ENCODE results near the gene IQSEC3. TPM values are rescaled to one million over a fixed set of nuclear protein-coding genes. Genes with fewer than 3 reads are reported as not detected.

The IQSEC3 gene
- total RNA-seq, 1 experiment from 2014 or later = not detected

GRCh38 chr12:197911-198695 lies 131.5 kb downstream of the IQSEC3 start:
- POLR2A ChIA-PET = no interaction called here
- Histone ChIP-seq H3K4me3 (ENCODE audit: low read depth in 2 of 2, low read length in 2 of 2) (no peak overlapping the region), H3K36me3 (ENCODE audit: control insufficient read depth, insufficient read depth, low read length) (no peaks in the 10 kb centered on the region), H3K4me1 (ENCODE audit: control insufficient read depth, insufficient read depth, low read length) (no peaks in the 10 kb centered on the region), H3K9me3 (ENCODE audit: control insufficient read depth, insufficient read depth, low read depth, low read length) (no peaks in the 10 kb centered on the region), H3K27ac (ENCODE audit: low read length) (no peak overlapping the region), H3K27me3 (ENCODE audit: control insufficient read depth, insufficient read depth, low read length) (no peaks in the 10 kb centered on the region)
- TF ChIP-seq SIN3A (IDR thresholded peaks at IDR 0.05; ENCODE audit: borderline replicate concordance, insufficient read depth, low read depth, low read length) = no peak
- no peak for TF ChIP-seq TCF7L2 (IDR thresholded peaks at IDR 0.05; ENCODE audit: low read depth, low read length)
- no peak for TF ChIP-seq POLR2AphosphoS5 (IDR thresholded peaks at IDR 0.05; ENCODE audit: low read depth, low read length)
- no peak for TF ChIP-seq REST (IDR thresholded peaks at IDR 0.05; ENCODE audit: insufficient read depth in 1 of 2, low read depth in 2 of 2, low read length in 1 of 2)
- TF ChIP-seq CTCF (IDR thresholded peaks at IDR 0.05) = no peak
- ATAC-seq = no peak
- DNase-seq (ENCODE audit: low read depth, low spot score) = no peak
- CTCF ChIA-PET = no interaction called here
- in situ Hi-C loops (cut with HindIII; ENCODE audit: low pct_unique_long_range_greater_than_20kb, low sequenced_read_pairs) = no loop called here
- intact Hi-C loops (cut with micrococcal nuclease; ENCODE audit: unreplicated experiment) = no loop called here
- BruUV-seq (replicated peaks) = no TSS peak

- H3K27ac ChIP-seq (ENCODE audit: low read length) = no peak overlapping the region
- H3K36me3 ChIP-seq (ENCODE audit: control insufficient read depth, insufficient read depth, low read length) = no peaks in the 10 kb centered on the region
- no peaks in the 10 kb centered on the region for H3K27me3 ChIP-seq (ENCODE audit: control insufficient read depth, insufficient read depth, low read length)
- intact Hi-C loops (cut with micrococcal nuclease; ENCODE audit: unreplicated experiment) (no loop called here), in situ Hi-C loops (cut with HindIII; ENCODE audit: low pct_unique_long_range_greater_than_20kb, low sequenced_read_pairs) (no loop called here)
- ATAC-seq (no peak), DNase-seq (ENCODE audit: low read depth, low spot score) (no peak)
- TF ChIP-seq REST (IDR thresholded peaks at IDR 0.05; ENCODE audit: insufficient read depth in 1 of 2, low read depth in 2 of 2, low read length in 1 of 2) = no peak
- TF ChIP-seq SIN3A (IDR thresholded peaks at IDR 0.05; ENCODE audit: borderline replicate concordance, insufficient read depth, low read depth, low read length) = no peak
- no peak for TF ChIP-seq TCF7L2 (IDR thresholded peaks at IDR 0.05; ENCODE audit: low read depth, low read length)
- TF ChIP-seq POLR2AphosphoS5 (IDR thresholded peaks at IDR 0.05; ENCODE audit: low read depth, low read length) = no peak
- no peak for TF ChIP-seq CTCF (IDR thresholded peaks at IDR 0.05)
- H3K9me3 ChIP-seq (ENCODE audit: control insufficient read depth, insufficient read depth, low read depth, low read length) = no peaks in the 10 kb centered on the region
- H3K4me3 ChIP-seq (ENCODE audit: low read depth in 2 of 2, low read length in 2 of 2) = no peak overlapping the region
- no TSS peak for BruUV-seq (replicated peaks)
- ChIA-PET POLR2A (no interaction called here), CTCF (no interaction called here)
- no peaks in the 10 kb centered on the region for H3K4me1 ChIP-seq (ENCODE audit: control insufficient read depth, insufficient read depth, low read length)
These were observed 132.1 kb downstream of the IQSEC3 start for GRCh38 chr12:198705-199104.
